ENCODE data around the gene GAS2L2.

Gene GAS2L2

DNA sequence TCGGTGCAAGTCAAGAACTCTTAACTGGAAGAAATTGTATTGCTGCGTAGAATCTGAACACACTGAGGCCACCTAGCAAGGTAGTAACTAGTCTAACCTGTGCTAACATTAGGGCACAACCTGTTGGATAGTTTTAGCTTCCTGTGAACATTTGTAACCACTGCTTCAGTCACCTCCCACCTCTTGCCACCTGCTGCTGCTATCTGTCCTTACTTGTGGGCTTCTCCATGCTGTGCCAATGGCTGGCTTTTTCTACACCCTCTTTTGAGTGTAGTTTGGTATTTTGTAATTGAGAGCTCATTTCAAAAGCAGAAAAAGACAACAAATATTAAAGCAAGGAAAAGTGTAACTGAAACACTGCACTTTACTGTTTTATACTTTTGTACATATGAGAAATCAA lies 29.3 kb downstream of the GAS2L2 start:
- Histone ChIP-seq H3K27ac (no peak overlapping the region), H3K9ac (ENCODE audit: insufficient read length) (no peak overlapping the region), H3K4me3 (no peak overlapping the region), H3K9me3 (ENCODE audit: low read depth, low read length) (no peaks in the 10 kb centered on the region), H3K36me3 (ENCODE audit: insufficient read depth, low read length) (peaks cover 31% of the 10 kb centered on the region)
- TF ChIP-seq POLR2AphosphoS5 (IDR thresholded peaks at IDR 0.05; ENCODE audit: borderline replicate concordance, low read depth, low read length) (no peak), EZH2 (IDR thresholded peaks at IDR 0.05) (no peak), FOXP2 (optimal IDR thresholded peaks at IDR 0.05; ENCODE audit: control extremely low read depth, extremely low read length, insufficient read depth) (no peak)
- no peak for DNase-seq (ENCODE audit: low read depth, low spot score)

DNA sequence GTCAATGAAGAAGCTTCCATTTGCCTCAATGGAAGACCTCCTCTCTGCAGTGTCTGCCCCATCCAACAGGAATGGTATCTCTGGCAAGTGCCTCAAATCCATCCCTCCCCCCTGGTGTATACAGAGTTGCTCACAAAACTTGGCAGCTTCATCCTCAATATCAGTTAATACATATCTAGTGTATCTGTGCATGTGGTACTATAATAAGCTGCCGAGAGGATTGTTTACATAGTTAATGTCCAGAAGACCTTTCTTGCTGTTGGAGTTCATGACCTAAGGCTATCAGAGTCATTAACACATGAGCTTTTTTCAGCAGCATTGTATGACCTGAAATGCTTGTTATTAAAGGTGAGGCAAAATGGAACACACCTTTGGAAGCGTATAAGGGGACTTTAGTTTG lies 35.6 kb downstream of the GAS2L2 start:
- H3K9me3 ChIP-seq (ENCODE audit: low read depth, low read length) = no peaks in the 10 kb centered on the region
- H3K27ac ChIP-seq = no peak overlapping the region
- no peak for DNase-seq (ENCODE audit: low read depth, low spot score)
- H3K9ac ChIP-seq (ENCODE audit: insufficient read length) = no peak overlapping the region
- TF ChIP-seq EZH2 (IDR thresholded peaks at IDR 0.05) = no peak
- no peak for TF ChIP-seq POLR2AphosphoS5 (IDR thresholded peaks at IDR 0.05; ENCODE audit: borderline replicate concordance, low read depth, low read length)
- no peak for TF ChIP-seq FOXP2 (optimal IDR thresholded peaks at IDR 0.05; ENCODE audit: control extremely low read depth, extremely low read length, insufficient read depth)
- peaks cover 32% of the 10 kb centered on the region; the same call in 1 of the 2 replicates for H3K36me3 ChIP-seq (ENCODE audit: insufficient read depth, low read length)
- H3K4me3 ChIP-seq = no peak overlapping the region

DNA sequence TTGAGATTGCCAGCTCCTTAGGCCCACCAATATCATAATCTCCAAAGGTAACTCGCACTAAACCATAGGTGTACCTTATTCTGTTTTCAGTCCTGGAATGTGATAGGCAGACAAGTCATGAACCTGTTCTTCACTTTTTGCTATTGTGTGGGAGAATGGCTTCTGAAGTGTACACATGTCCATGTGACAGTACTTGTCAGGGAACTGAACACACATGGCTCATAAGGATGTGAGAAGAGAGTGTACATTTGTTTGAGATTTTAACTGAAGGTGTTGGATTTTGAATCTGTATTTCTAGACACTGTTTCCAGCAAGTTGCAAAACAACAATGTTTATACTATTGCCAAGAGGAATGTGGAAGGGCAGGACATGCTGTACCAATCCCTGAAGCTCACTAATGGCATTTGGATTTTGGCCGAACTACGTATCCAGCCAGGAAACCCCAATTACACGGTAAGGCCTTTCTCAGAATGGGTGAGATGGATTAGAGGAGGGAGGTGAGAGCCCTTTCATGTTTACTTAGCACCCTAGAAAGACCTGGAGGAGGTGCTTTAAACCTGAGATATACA lies 36.1 kb downstream of the GAS2L2 start:
- H3K27ac ChIP-seq = no peak overlapping the region
- H3K9me3 ChIP-seq (ENCODE audit: low read depth, low read length) = no peaks in the 10 kb centered on the region
- TF ChIP-seq FOXP2 (optimal IDR thresholded peaks at IDR 0.05; ENCODE audit: control extremely low read depth, extremely low read length, insufficient read depth) (no peak), EZH2 (IDR thresholded peaks at IDR 0.05) (no peak), POLR2AphosphoS5 (IDR thresholded peaks at IDR 0.05; ENCODE audit: borderline replicate concordance, low read depth, low read length) (no peak)
- DNase-seq (ENCODE audit: low read depth, low spot score) = no peak
- peaks cover 33% of the 10 kb centered on the region for H3K36me3 ChIP-seq (ENCODE audit: insufficient read depth, low read length)
- no peak overlapping the region for H3K4me3 ChIP-seq
- H3K9ac ChIP-seq (ENCODE audit: insufficient read length) = no peak overlapping the region

DNA sequence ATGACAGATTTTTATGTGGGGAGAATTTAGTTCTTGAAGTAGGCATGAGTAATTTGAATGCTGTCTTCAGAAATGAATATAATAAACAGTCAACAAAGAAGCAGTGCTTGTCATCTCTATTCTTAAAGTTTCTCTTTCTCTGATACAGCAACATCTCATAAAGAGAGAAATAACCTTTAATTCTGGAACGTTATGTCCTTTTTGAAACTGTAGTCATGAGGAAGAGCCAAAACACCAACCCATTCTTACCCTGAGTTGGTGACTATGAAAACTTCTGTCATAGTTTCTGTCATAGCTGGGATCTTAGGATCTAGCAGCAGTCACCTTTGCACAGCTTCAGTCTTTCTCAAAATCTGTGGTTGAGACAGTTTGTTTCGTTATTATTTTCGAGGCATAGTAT lies 36.9 kb downstream of the GAS2L2 start:
- Histone ChIP-seq H3K36me3 (ENCODE audit: insufficient read depth, low read length) (peaks cover 39% of the 10 kb centered on the region), H3K4me3 (no peak overlapping the region), H3K9ac (ENCODE audit: insufficient read length) (no peak overlapping the region), H3K27ac (no peak overlapping the region), H3K9me3 (ENCODE audit: low read depth, low read length) (no peaks in the 10 kb centered on the region)
- DNase-seq (ENCODE audit: low read depth, low spot score) = no peak
- TF ChIP-seq POLR2AphosphoS5 (IDR thresholded peaks at IDR 0.05; ENCODE audit: borderline replicate concordance, low read depth, low read length) (no peak), EZH2 (IDR thresholded peaks at IDR 0.05) (no peak), FOXP2 (optimal IDR thresholded peaks at IDR 0.05; ENCODE audit: control extremely low read depth, extremely low read length, insufficient read depth) (no peak)

DNA sequence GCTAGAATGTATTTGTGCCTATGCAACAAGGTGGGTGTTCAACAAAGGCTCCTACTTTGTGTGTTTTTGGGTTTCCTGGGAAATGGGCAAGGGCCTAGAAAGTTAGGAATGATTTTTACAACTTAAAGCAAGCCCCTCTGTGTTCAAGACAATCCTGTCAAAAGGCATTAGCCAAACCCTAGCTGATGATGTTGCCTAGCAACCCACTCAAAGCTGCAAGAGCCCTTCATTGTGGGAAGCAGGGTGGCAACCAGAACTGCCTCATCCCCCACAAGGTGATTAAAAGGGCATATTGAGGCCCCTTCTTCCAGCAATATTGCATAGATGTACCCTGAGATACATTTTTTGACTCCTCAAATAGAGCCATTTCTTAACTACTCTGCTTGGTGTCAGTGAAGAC lies 37.6 kb downstream of the GAS2L2 start:
- Histone ChIP-seq H3K36me3 (ENCODE audit: insufficient read depth, low read length) (peaks cover 46% of the 10 kb centered on the region), H3K27ac (no peak overlapping the region), H3K9ac (ENCODE audit: insufficient read length) (no peak overlapping the region), H3K4me3 (no peak overlapping the region), H3K9me3 (ENCODE audit: low read depth, low read length) (no peaks in the 10 kb centered on the region)
- TF ChIP-seq FOXP2 (optimal IDR thresholded peaks at IDR 0.05; ENCODE audit: control extremely low read depth, extremely low read length, insufficient read depth) (no peak), POLR2AphosphoS5 (IDR thresholded peaks at IDR 0.05; ENCODE audit: borderline replicate concordance, low read depth, low read length) (no peak), EZH2 (IDR thresholded peaks at IDR 0.05) (no peak)
- DNase-seq (ENCODE audit: low read depth, low spot score) = no peak

DNA sequence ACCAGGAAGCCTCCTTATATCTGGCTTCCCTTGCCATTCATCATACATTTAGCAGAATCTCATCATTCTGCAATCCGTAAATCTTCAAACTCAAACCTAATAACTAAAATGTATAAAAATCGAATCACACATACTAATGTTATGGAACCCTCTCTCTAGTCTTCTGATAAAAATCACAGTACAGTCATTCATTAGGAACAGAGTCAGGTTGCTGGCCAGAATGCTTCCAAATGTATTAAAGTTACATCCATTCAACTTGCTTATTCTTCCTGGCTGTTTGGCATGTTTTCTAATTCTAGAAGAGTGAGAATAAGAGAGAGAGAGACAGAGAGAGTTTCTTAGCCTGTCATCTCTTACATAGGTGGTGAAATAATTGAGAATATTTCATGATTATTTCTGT lies 38.1 kb downstream of the GAS2L2 start:
- TF ChIP-seq POLR2AphosphoS5 (IDR thresholded peaks at IDR 0.05; ENCODE audit: borderline replicate concordance, low read depth, low read length) = no peak
- Histone ChIP-seq H3K9me3 (ENCODE audit: low read depth, low read length) (no peaks in the 10 kb centered on the region), H3K9ac (ENCODE audit: insufficient read length) (no peak overlapping the region), H3K27ac (no peak overlapping the region), H3K36me3 (ENCODE audit: insufficient read depth, low read length) (peaks cover 49% of the 10 kb centered on the region), H3K4me3 (no peak overlapping the region)
- DNase-seq (ENCODE audit: low read depth, low spot score) = no peak

DNA sequence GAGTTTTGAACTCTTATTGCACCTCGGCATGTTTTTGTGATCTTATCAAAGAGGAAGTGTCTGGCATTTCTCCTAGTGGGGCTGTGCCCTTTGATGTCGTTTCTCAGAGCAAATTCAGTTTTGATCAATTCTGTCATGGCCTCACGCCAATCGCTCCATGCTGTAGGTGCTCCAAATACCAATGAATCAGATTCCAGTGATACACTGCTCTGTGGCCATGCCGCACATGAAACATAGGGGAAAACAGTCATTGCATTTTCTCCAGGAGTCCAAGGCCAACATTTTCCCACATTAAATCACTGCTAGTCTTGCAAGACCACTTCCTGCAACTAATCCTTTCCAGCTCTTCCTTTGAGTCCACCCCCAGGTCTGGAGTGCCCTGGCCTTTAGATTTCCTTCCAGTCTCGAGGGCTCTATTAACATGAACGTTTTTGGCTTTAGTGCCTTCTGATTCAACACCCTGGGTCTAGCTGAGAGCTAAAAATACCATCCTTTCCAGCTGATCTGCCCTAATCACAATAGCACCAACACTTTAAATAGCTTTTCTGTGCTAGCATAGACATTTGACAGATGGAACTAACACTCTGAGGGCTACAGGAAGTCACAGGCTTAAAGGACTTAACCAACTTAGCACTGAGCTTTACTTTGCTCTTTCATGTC lies 39.8 kb downstream of the GAS2L2 start:
- H3K9ac ChIP-seq (ENCODE audit: insufficient read length) = no peak overlapping the region
- peaks cover 48% of the 10 kb centered on the region for H3K36me3 ChIP-seq (ENCODE audit: insufficient read depth, low read length)
- no peak for DNase-seq (ENCODE audit: low read depth, low spot score)
- H3K27ac ChIP-seq = no peak overlapping the region
- no peaks in the 10 kb centered on the region for H3K9me3 ChIP-seq (ENCODE audit: low read depth, low read length)
- no peak for TF ChIP-seq FOXP2 (optimal IDR thresholded peaks at IDR 0.05; ENCODE audit: control extremely low read depth, extremely low read length, insufficient read depth)
- no peak for TF ChIP-seq POLR2AphosphoS5 (IDR thresholded peaks at IDR 0.05; ENCODE audit: borderline replicate concordance, low read depth, low read length)
- TF ChIP-seq EZH2 (IDR thresholded peaks at IDR 0.05) = no peak
- no peak overlapping the region for H3K4me3 ChIP-seq

DNA sequence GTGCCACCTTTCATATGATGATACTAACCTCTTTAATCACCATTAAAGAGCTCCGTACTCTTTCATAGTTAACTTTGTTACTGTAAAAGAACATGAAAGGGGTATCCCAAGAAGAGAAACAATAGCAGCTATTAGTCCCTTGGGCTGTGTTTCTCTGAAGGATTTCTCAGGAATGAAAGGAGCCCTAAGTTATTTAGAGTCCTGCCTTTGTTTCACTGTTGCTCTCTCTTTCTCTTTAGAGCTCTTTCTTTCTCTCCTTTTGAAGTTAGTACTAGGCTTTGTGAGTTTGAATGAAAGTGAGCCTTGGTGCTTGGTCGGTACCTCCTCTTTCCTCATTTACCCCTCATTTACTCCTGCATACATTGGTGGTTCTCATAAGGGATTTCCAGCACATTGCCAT lies 42.1 kb downstream of the GAS2L2 start:
- H3K4me3 ChIP-seq = no peak overlapping the region
- no peaks in the 10 kb centered on the region for H3K9me3 ChIP-seq (ENCODE audit: low read depth, low read length)
- no peak overlapping the region for H3K9ac ChIP-seq (ENCODE audit: insufficient read length)
- TF ChIP-seq POLR2AphosphoS5 (IDR thresholded peaks at IDR 0.05; ENCODE audit: borderline replicate concordance, low read depth, low read length) (no peak), FOXP2 (optimal IDR thresholded peaks at IDR 0.05; ENCODE audit: control extremely low read depth, extremely low read length, insufficient read depth) (no peak), EZH2 (IDR thresholded peaks at IDR 0.05) (no peak)
- DNase-seq (ENCODE audit: low read depth, low spot score) = no peak
- H3K36me3 ChIP-seq (ENCODE audit: insufficient read depth, low read length) = peaks cover 34% of the 10 kb centered on the region
- no peak overlapping the region for H3K27ac ChIP-seq

DNA sequence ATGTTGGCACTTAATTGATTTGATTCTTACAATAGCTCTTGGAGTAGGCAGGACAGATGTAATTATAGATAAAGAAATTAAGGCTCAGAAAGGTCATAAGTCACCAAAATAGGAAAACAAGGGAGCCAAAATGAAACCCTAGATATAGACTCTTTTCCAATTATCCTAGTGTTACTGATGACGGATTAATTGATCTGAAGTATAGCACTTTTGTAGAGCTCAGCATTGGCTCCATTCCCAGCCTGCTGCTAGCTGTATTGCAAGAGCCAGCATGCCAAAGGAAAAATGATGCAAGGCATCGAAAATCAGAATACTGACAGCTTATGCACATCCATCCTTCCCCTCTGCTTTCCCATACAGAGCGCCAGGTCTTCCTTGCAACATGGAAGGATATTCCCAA lies 43.2 kb downstream of the GAS2L2 start:
- Histone ChIP-seq H3K4me3 (peak overlapping the region; percentile 18; the same call in 1 of the 2 replicates), H3K9ac (ENCODE audit: insufficient read length) (peak overlapping the region; percentile 29), H3K36me3 (ENCODE audit: insufficient read depth, low read length) (peaks cover 34% of the 10 kb centered on the region), H3K9me3 (ENCODE audit: low read depth, low read length) (no peaks in the 10 kb centered on the region), H3K27ac (peak overlapping the region; percentile 70; the same call in 1 of the 2 replicates)
- no peak for DNase-seq (ENCODE audit: low read depth, low spot score)
- no peak for TF ChIP-seq POLR2AphosphoS5 (IDR thresholded peaks at IDR 0.05; ENCODE audit: borderline replicate concordance, low read depth, low read length)
- TF ChIP-seq FOXP2 (optimal IDR thresholded peaks at IDR 0.05; ENCODE audit: control extremely low read depth, extremely low read length, insufficient read depth) = no peak
- TF ChIP-seq EZH2 (IDR thresholded peaks at IDR 0.05) = no peak

Measured in SK-N-MC (cell line).